ENCODE data around the gene AOX1. TPM values are rescaled to one million over a fixed set of nuclear protein-coding genes. Genes with fewer than 3 reads are reported as not detected.

Gene AOX1
- total RNA-seq, 1 experiment from 2014 or later: 57.2 TPM

DNA sequence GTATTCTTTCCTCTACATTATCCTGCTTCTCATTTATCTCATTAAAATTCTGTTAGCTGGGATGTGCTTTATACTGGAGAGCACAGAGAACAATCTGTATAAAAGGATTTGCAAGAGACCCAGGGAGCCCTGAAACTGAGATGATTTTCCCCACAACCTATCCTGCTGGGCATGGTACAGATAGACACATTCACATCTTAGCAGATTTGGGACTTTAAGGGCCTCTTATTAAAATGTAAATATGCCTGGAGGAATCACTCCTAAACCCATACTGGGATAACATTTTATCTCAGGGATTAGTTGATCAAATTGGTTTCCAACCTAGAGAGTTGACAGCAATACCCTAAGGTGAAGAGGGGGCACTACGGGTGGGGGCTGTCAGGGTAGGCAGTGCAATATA, 45.5 kb downstream of the AOX1 start:
- no peaks in the 10 kb centered on the region for H3K79me2 ChIP-seq (ENCODE audit: low read length)
- H3K4me1 ChIP-seq (ENCODE audit: insufficient read depth, low read length): peaks cover 11% of the 10 kb centered on the region; the same call in 1 of the 2 replicates
- DNase-seq (no peak), ATAC-seq (no peak)
- H3K27ac ChIP-seq (ENCODE audit: low read length): no peak overlapping the region
- no TSS peak for BruUV-seq (replicated peaks)
- POLR2A ChIA-PET (ENCODE audit: unreplicated experiment): interaction anchor here (0.6 kb wide), 1 partner anchor 153 kb away, joined by 3 read pairs; no protein-coding TSS in a partner anchor
- H3K27me3 ChIP-seq (ENCODE audit: low read length): no peaks in the 10 kb centered on the region
- H4K20me1 ChIP-seq (ENCODE audit: low read length): no peaks in the 10 kb centered on the region
- H3F3A ChIP-seq (ENCODE audit: low read length, unreplicated experiment): no peaks in the 10 kb centered on the region
- H3K4me2 ChIP-seq (ENCODE audit: low read length): no peak overlapping the region
- H3K9me2 ChIP-seq (replicated peaks; ENCODE audit: low read length): no peaks in the 10 kb centered on the region
- no peaks in the 10 kb centered on the region for H3K9me3 ChIP-seq (ENCODE audit: low read length)
- CTCF ChIA-PET: no interaction called here
- H3K9ac ChIP-seq (ENCODE audit: low read length): no peak overlapping the region
- no peak overlapping the region for H2AFZ ChIP-seq (ENCODE audit: low read length)
- TF ChIP-seq, protein P1, sequence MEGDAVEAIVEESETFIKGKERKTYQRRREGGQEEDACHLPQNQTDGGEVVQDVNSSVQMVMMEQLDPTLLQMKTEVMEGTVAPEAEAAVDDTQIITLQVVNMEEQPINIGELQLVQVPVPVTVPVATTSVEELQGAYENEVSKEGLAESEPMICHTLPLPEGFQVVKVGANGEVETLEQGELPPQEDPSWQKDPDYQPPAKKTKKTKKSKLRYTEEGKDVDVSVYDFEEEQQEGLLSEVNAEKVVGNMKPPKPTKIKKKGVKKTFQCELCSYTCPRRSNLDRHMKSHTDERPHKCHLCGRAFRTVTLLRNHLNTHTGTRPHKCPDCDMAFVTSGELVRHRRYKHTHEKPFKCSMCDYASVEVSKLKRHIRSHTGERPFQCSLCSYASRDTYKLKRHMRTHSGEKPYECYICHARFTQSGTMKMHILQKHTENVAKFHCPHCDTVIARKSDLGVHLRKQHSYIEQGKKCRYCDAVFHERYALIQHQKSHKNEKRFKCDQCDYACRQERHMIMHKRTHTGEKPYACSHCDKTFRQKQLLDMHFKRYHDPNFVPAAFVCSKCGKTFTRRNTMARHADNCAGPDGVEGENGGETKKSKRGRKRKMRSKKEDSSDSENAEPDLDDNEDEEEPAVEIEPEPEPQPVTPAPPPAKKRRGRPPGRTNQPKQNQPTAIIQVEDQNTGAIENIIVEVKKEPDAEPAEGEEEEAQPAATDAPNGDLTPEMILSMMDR (conservative IDR thresholded peaks at IDR 0.05; ENCODE audit: low read depth, low read length): no peak
- TF ChIP-seq EZH2 (IDR thresholded peaks at IDR 0.05; ENCODE audit: low read length, unreplicated experiment) (no peak), EZH2phosphoT487 (IDR thresholded peaks at IDR 0.05; ENCODE audit: borderline replicate concordance, low read length) (no peak)
- H3K4me3 ChIP-seq (ENCODE audit: low read length): no peak overlapping the region
- intact Hi-C loops (cut with micrococcal nuclease): no loop called here
- H3K36me3 ChIP-seq (ENCODE audit: low read depth, low read length): 0 out of 2 replicates have a peak, but pooled peaks cover 3% of the 10 kb centered on the region

DNA sequence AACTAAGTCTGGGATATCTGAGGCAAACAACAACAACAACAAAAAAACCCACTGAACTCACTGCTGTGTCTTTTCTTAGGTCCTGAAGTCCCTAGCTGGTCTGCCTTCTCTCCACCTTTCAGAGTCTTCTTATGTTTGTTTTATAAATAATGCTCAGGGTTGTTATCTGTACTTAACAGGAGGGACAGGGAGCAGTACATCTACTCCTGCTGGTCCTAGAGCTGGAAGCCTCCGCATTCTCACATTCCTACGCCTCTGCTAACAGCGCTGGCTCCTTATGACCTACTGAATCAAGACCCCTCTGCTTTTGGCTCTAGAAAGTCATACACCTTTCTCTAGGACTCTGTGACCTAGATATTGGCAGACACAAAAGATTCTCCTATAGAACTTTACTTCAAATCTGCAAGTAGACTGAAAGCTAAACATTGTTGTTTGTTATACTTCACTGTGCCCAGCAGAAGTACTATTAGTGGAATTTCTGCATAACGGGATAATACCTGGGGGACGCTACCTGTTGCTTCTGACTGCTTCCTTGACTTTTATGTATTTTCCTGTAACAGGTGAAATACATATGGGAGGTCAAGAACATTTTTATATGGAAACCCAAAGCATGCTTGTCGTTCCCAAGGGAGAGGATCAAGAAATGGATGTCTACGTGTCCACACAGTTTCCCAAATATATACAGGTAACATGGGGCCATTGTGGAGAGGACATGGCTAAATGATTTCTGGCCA, 48.6 kb downstream of the AOX1 start:
- Histone ChIP-seq H3K9me3 (ENCODE audit: low read length) (no peaks in the 10 kb centered on the region), H3K4me2 (ENCODE audit: low read length) (no peak overlapping the region), H3K27ac (ENCODE audit: low read length) (no peak overlapping the region), H3K4me1 (ENCODE audit: insufficient read depth, low read length) (no peaks in the 10 kb centered on the region), H3K9me2 (replicated peaks; ENCODE audit: low read length) (no peaks in the 10 kb centered on the region), H2AFZ (ENCODE audit: low read length) (no peak overlapping the region), H3F3A (ENCODE audit: low read length, unreplicated experiment) (no peaks in the 10 kb centered on the region), H4K20me1 (ENCODE audit: low read length) (no peaks in the 10 kb centered on the region), H3K36me3 (ENCODE audit: low read depth, low read length) (peaks cover 8% of the 10 kb centered on the region; the same call in 1 of the 2 replicates), H3K79me2 (ENCODE audit: low read length) (no peaks in the 10 kb centered on the region), H3K9ac (ENCODE audit: low read length) (no peak overlapping the region), H3K27me3 (ENCODE audit: low read length) (no peaks in the 10 kb centered on the region), H3K4me3 (ENCODE audit: low read length) (no peak overlapping the region)
- TF ChIP-seq EZH2phosphoT487 (IDR thresholded peaks at IDR 0.05; ENCODE audit: borderline replicate concordance, low read length) (no peak), EZH2 (IDR thresholded peaks at IDR 0.05; ENCODE audit: low read length, unreplicated experiment) (no peak)
- TF ChIP-seq, protein P1 (conservative IDR thresholded peaks at IDR 0.05; ENCODE audit: low read depth, low read length): no peak
- ATAC-seq: no peak
- DNase-seq: no peak
- POLR2A ChIA-PET (ENCODE audit: unreplicated experiment): no interaction called here
- BruUV-seq (replicated peaks): no TSS peak
- intact Hi-C loops (cut with micrococcal nuclease): no loop called here
- CTCF ChIA-PET: no interaction called here

- Histone ChIP-seq H3K4me1 (ENCODE audit: insufficient read depth, low read length) (no peaks in the 10 kb centered on the region), H3K27ac (ENCODE audit: low read length) (no peak overlapping the region), H3K9ac (ENCODE audit: low read length) (no peak overlapping the region), H3K9me2 (replicated peaks; ENCODE audit: low read length) (no peaks in the 10 kb centered on the region), H3K4me3 (ENCODE audit: low read length) (no peak overlapping the region), H2AFZ (ENCODE audit: low read length) (no peak overlapping the region), H3K4me2 (ENCODE audit: low read length) (no peak overlapping the region), H3K9me3 (ENCODE audit: low read length) (no peaks in the 10 kb centered on the region), H3K79me2 (ENCODE audit: low read length) (no peaks in the 10 kb centered on the region), H3F3A (ENCODE audit: low read length, unreplicated experiment) (no peaks in the 10 kb centered on the region), H4K20me1 (ENCODE audit: low read length) (no peaks in the 10 kb centered on the region), H3K36me3 (ENCODE audit: low read depth, low read length) (peaks cover 9% of the 10 kb centered on the region; the same call in 1 of the 2 replicates), H3K27me3 (ENCODE audit: low read length) (no peaks in the 10 kb centered on the region)
- ChIA-PET POLR2A (ENCODE audit: unreplicated experiment) (no interaction called here), CTCF (no interaction called here)
- no peak for TF ChIP-seq EZH2phosphoT487 (IDR thresholded peaks at IDR 0.05; ENCODE audit: borderline replicate concordance, low read length)
- TF ChIP-seq, protein P1 (conservative IDR thresholded peaks at IDR 0.05; ENCODE audit: low read depth, low read length): no peak
- TF ChIP-seq EZH2 (IDR thresholded peaks at IDR 0.05; ENCODE audit: low read length, unreplicated experiment): no peak
- intact Hi-C loops (cut with micrococcal nuclease): no loop called here
- no TSS peak for BruUV-seq (replicated peaks)
- ATAC-seq (no peak), DNase-seq (no peak)
Measured at GRCh38 chr2:200635251-200635650, 49.4 kb downstream of the AOX1 start.
